WTC11 (cell line): Measurements from ENCODE around the gene DNAH9. TPM values are rescaled to one million over a fixed set of nuclear protein-coding genes. Genes with fewer than 3 reads are reported as not detected.

Experiments used
- ATAC-seq: fragments of 200-7000 bp; cut with Tn5 transposase; 2 replicates; pipeline ENCODE4 v1.10.0; 2021; ENCODE audit warnings: mild to moderate bottlenecking, moderate library complexity
- CTCF ChIA-PET: fragments of 300-600 bp; sonication (Branson Sonifier 250); formaldehyde crosslinking; loops from one replicate; lab custom pipeline; 2021; ENCODE audit warnings: antibody characterized with exemption; lab: Charles Lee
- POLR2A ChIA-PET: fragments of 350-600 bp; sonication (Branson Sonifier 250); formaldehyde crosslinking; loops from one replicate; lab custom pipeline; 2021; ENCODE audit warnings: antibody characterized with exemption; lab: Charles Lee
- DNase-seq: peaks from one replicate; pipeline ENCODE4 v3.0.0; 2021; ENCODE audit warnings: low spot score
- H3K27ac Mint-ChIP-seq: 2 replicates; pipeline ENCODE4 v1.8.0; 2021; ENCODE audit warnings: mixed read lengths
- H3K27me3 Mint-ChIP-seq: 2 replicates; pipeline ENCODE4 v1.8.0; 2021; ENCODE audit warnings: low read depth, mild to moderate bottlenecking, moderate library complexity, mixed read lengths
- H3K36me3 Mint-ChIP-seq: 2 replicates; pipeline ENCODE4 v1.8.0; 2021; ENCODE audit warnings: mixed read lengths
- H3K4me1 Mint-ChIP-seq: 2 replicates; pipeline ENCODE4 v1.8.0; 2022; ENCODE audit warnings: mixed read lengths
- H3K4me3 Mint-ChIP-seq: 2 replicates; pipeline ENCODE4 v1.8.0; 2021; ENCODE audit warnings: mild to moderate bottlenecking, moderate library complexity, mixed read lengths
- H3K9me3 Mint-ChIP-seq: 2 replicates; pipeline ENCODE4 v1.8.0; 2021; ENCODE audit warnings: mixed read lengths
- CBFB ChIP-seq: sonication (generic); formaldehyde crosslinking; IDR thresholded peaks from 2 replicates; pipeline ENCODE4 v1.8.1; 2022; ENCODE audit warnings: mild to moderate bottlenecking, low read depth, missing genetic modification reagents
- ESRRA ChIP-seq: sonication (generic); formaldehyde crosslinking; IDR thresholded peaks from 2 replicates; pipeline ENCODE4 v1.8.1; 2022; ENCODE audit warnings: mild to moderate bottlenecking, missing genetic modification reagents, borderline replicate concordance
- FOXK1 ChIP-seq: sonication (generic); formaldehyde crosslinking; IDR thresholded peaks from 2 replicates; pipeline ENCODE4 v1.8.0; 2022; ENCODE audit warnings: mild to moderate bottlenecking, moderate library complexity, missing genetic modification reagents
- JAZF1 ChIP-seq: fragments of 250-450 bp; sonication (Bioruptor Pico); IDR thresholded peaks from 2 replicates; pipeline ENCODE4 v1.9.0; 2021; ENCODE audit warnings: moderate library complexity, mild to moderate bottlenecking, inconsistent platforms
- KAT7 ChIP-seq: sonication (generic); formaldehyde crosslinking; IDR thresholded peaks from 2 replicates; pipeline ENCODE4 v1.8.1; 2023; ENCODE audit warnings: missing genetic modification reagents, mild to moderate bottlenecking, borderline replicate concordance
- MXD4 ChIP-seq: fragments of 250-450 bp; sonication (Bioruptor Pico); IDR thresholded peaks from 2 replicates; pipeline ENCODE4 v1.8.0; 2021; ENCODE audit warnings: mild to moderate bottlenecking, moderate library complexity, borderline replicate concordance
- OVOL2 ChIP-seq: fragments of 250-450 bp; sonication (Bioruptor Pico); IDR thresholded peaks from 2 replicates; pipeline ENCODE4 v1.9.0; 2021; ENCODE audit warnings: mild to moderate bottlenecking, borderline replicate concordance
- SP1 ChIP-seq: sonication (generic); formaldehyde crosslinking; conservative IDR thresholded peaks from 2 replicates; pipeline ENCODE4 v1.8.1; 2022; ENCODE audit warnings: missing genetic modification reagents
- TEAD4 ChIP-seq: sonication (generic); formaldehyde crosslinking; IDR thresholded peaks from 2 replicates; pipeline ENCODE4 v1.8.0; 2022; ENCODE audit warnings: mild to moderate bottlenecking, missing genetic modification reagents
- TP53 ChIP-seq: sonication (generic); formaldehyde crosslinking; IDR thresholded peaks from 2 replicates; pipeline ENCODE4 v1.8.1; 2023; ENCODE audit warnings: mild to moderate bottlenecking, missing genetic modification reagents
- ZNF396 ChIP-seq: fragments of 250-450 bp; sonication (Bioruptor Pico); IDR thresholded peaks from 2 replicates; pipeline ENCODE4 v1.8.0; 2021; ENCODE audit warnings: mild to moderate bottlenecking, moderate library complexity, borderline replicate concordance
- ZNF423 ChIP-seq: fragments of 250-450 bp; sonication (Bioruptor Pico); IDR thresholded peaks from 2 replicates; pipeline ENCODE4 v2.1.2; 2022; ENCODE audit warnings: mild to moderate bottlenecking, moderate library complexity
- total RNA-seq: library from RNA; stranded (reverse); gene quantifications from 3 replicates; pipeline ENCODE4 v1.2.3, GENCODE V29; 2021
- TF ChIP-seq, protein P1 (sequence below): sonication (generic); formaldehyde crosslinking; IDR thresholded peaks from 2 replicates; pipeline ENCODE4 v1.8.1; 2023; ENCODE audit warnings: mild to moderate bottlenecking, missing genetic modification reagents
- TF ChIP-seq, protein P2 (sequence below): sonication (generic); formaldehyde crosslinking; IDR thresholded peaks from 2 replicates; pipeline ENCODE4 v1.8.0; 2023; ENCODE audit warnings: missing genetic modification reagents
- TF ChIP-seq, protein P3 (sequence below): sonication (generic); formaldehyde crosslinking; IDR thresholded peaks from 2 replicates; pipeline ENCODE4 v1.8.1; 2023; ENCODE audit warnings: mild to moderate bottlenecking, missing genetic modification reagents, borderline replicate concordance
- TF ChIP-seq, protein P4 (sequence below): fragments of 250-450 bp; sonication (Bioruptor Pico); IDR thresholded peaks from 2 replicates; pipeline ENCODE4 v1.8.0; 2021; ENCODE audit warnings: mild to moderate bottlenecking
- TF ChIP-seq, protein P5 (sequence below): fragments of 250-450 bp; sonication (Bioruptor Pico); IDR thresholded peaks from 2 replicates; pipeline ENCODE4 v1.9.0; 2021; ENCODE audit warnings: mild to moderate bottlenecking
- TF ChIP-seq, protein P6 (sequence below): sonication (generic); formaldehyde crosslinking; IDR thresholded peaks from 2 replicates; pipeline ENCODE4 v1.8.0; 2022; ENCODE audit warnings: mild to moderate bottlenecking, missing genetic modification reagents
- TF ChIP-seq, protein P7 (sequence below): sonication (generic); formaldehyde crosslinking; IDR thresholded peaks from 2 replicates; pipeline ENCODE4 v1.8.1; 2023; ENCODE audit warnings: mild to moderate bottlenecking, moderate library complexity, missing genetic modification reagents

Gene DNAH9
- total RNA-seq, 1 experiment from 2014 or later: 0.31 TPM

DNA sequence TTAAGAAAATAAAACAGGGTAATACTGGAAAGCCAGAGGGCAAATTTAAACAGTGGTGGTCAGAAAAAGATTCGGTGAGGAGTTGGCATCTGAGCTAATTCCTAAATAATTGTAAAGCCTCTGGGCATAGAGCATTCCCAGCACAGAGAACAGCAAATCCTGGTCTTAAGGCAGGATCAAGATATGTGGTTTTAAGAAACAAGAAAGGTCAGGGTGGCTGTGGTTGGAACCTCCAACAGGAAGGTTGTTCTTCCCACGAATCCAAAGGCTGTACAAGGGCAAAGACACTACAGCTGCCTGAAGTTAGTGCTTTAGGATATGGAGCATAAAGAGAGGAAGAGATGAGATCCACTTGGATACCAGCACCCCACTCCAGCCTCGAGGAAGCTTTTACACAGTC, 284.4 kb downstream of the DNAH9 start (continued):
- TF ChIP-seq, protein P1, sequence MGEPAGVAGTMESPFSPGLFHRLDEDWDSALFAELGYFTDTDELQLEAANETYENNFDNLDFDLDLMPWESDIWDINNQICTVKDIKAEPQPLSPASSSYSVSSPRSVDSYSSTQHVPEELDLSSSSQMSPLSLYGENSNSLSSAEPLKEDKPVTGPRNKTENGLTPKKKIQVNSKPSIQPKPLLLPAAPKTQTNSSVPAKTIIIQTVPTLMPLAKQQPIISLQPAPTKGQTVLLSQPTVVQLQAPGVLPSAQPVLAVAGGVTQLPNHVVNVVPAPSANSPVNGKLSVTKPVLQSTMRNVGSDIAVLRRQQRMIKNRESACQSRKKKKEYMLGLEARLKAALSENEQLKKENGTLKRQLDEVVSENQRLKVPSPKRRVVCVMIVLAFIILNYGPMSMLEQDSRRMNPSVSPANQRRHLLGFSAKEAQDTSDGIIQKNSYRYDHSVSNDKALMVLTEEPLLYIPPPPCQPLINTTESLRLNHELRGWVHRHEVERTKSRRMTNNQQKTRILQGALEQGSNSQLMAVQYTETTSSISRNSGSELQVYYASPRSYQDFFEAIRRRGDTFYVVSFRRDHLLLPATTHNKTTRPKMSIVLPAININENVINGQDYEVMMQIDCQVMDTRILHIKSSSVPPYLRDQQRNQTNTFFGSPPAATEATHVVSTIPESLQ (CRISPR knock-in tag): no peak
- no peak for TF ChIP-seq ZNF423 (CRISPR knock-in tag)
- no peak for TF ChIP-seq ZNF396 (CRISPR knock-in tag)
- no peak for TF ChIP-seq CBFB (CRISPR knock-in tag)
- no peak for TF ChIP-seq TEAD4 (CRISPR knock-in tag)
- no peak for TF ChIP-seq TP53 (CRISPR knock-in tag)
- TF ChIP-seq MXD4: no peak

DNA sequence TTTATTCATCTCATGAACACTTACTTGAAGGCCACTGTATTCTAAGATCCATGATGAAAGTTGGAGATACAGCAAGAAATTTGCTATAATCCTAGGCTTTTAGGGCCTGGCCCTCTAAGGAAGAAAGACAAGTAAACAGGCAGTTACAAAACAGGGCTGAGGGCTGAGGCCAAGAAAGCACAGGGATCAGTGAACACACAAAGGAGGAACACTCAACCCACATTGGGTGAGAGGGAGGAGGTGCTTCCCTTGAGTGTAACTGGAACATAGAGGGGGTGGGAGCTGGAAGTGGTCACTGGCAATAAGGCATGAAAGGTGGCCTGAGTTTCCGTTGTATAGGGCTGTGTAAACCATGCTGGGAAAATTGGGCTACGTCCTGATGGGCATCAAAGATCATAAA, 286.8 kb downstream of the DNAH9 start:
- DNase-seq (no peak), ATAC-seq (no peak)
- Mint-ChIP-seq H3K4me1 (no peaks in the 10 kb centered on the region), H3K9me3 (peaks cover 56% of the 10 kb centered on the region), H3K27ac (no peak overlapping the region), H3K36me3 (peaks cover 8% of the 10 kb centered on the region; the same call in 1 of the 2 replicates), H3K27me3 (peaks cover 3% of the 10 kb centered on the region; the same call in 1 of the 2 replicates), H3K4me3 (no peak overlapping the region)
- ChIA-PET POLR2A (no interaction called here), CTCF (no interaction called here)
- TF ChIP-seq, protein P2, sequence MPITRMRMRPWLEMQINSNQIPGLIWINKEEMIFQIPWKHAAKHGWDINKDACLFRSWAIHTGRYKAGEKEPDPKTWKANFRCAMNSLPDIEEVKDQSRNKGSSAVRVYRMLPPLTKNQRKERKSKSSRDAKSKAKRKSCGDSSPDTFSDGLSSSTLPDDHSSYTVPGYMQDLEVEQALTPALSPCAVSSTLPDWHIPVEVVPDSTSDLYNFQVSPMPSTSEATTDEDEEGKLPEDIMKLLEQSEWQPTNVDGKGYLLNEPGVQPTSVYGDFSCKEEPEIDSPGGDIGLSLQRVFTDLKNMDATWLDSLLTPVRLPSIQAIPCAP (CRISPR knock-in tag): no peak
- TF ChIP-seq OVOL2 (no peak), FOXK1 (CRISPR knock-in tag) (no peak), ESRRA (CRISPR knock-in tag) (no peak), SP1 (CRISPR knock-in tag) (no peak)
- TF ChIP-seq, protein P3, sequence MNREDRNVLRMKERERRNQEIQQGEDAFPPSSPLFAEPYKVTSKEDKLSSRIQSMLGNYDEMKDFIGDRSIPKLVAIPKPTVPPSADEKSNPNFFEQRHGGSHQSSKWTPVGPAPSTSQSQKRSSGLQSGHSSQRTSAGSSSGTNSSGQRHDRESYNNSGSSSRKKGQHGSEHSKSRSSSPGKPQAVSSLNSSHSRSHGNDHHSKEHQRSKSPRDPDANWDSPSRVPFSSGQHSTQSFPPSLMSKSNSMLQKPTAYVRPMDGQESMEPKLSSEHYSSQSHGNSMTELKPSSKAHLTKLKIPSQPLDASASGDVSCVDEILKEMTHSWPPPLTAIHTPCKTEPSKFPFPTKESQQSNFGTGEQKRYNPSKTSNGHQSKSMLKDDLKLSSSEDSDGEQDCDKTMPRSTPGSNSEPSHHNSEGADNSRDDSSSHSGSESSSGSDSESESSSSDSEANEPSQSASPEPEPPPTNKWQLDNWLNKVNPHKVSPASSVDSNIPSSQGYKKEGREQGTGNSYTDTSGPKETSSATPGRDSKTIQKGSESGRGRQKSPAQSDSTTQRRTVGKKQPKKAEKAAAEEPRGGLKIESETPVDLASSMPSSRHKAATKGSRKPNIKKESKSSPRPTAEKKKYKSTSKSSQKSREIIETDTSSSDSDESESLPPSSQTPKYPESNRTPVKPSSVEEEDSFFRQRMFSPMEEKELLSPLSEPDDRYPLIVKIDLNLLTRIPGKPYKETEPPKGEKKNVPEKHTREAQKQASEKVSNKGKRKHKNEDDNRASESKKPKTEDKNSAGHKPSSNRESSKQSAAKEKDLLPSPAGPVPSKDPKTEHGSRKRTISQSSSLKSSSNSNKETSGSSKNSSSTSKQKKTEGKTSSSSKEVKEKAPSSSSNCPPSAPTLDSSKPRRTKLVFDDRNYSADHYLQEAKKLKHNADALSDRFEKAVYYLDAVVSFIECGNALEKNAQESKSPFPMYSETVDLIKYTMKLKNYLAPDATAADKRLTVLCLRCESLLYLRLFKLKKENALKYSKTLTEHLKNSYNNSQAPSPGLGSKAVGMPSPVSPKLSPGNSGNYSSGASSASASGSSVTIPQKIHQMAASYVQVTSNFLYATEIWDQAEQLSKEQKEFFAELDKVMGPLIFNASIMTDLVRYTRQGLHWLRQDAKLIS: no peak

DNA sequence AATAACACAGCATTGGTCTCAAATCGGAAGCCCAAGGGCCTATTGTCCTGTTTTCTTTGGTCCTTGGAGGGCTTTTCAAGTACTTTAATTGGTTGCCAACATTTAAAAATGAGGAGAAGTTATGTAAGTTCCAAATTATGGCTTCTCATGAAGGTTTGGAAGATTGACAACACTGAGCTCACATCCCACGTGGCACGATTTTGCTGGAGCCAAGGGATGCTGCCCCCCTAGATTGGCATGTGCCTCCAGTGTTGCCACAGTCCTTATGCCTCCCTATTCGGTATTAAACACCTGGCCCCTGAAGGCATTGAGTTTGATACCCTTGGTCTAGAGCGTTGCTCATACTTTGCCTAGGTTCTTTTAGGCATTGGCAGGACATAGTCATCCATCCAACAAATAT, 291.0 kb downstream of the DNAH9 start:
- DNase-seq (no peak), ATAC-seq (no peak)
- H3K4me3 Mint-ChIP-seq: no peak overlapping the region
- POLR2A ChIA-PET: no interaction called here
- peaks cover 49% of the 10 kb centered on the region for H3K9me3 Mint-ChIP-seq
- H3K27ac Mint-ChIP-seq: no peak overlapping the region
- TF ChIP-seq, protein P4, sequence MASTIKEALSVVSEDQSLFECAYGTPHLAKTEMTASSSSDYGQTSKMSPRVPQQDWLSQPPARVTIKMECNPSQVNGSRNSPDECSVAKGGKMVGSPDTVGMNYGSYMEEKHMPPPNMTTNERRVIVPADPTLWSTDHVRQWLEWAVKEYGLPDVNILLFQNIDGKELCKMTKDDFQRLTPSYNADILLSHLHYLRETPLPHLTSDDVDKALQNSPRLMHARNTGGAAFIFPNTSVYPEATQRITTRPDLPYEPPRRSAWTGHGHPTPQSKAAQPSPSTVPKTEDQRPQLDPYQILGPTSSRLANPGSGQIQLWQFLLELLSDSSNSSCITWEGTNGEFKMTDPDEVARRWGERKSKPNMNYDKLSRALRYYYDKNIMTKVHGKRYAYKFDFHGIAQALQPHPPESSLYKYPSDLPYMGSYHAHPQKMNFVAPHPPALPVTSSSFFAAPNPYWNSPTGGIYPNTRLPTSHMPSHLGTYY (CRISPR knock-in tag): no peak
- TF ChIP-seq, protein P5, sequence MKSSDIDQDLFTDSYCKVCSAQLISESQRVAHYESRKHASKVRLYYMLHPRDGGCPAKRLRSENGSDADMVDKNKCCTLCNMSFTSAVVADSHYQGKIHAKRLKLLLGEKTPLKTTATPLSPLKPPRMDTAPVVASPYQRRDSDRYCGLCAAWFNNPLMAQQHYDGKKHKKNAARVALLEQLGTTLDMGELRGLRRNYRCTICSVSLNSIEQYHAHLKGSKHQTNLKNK: no peak
- TF ChIP-seq, protein P6, sequence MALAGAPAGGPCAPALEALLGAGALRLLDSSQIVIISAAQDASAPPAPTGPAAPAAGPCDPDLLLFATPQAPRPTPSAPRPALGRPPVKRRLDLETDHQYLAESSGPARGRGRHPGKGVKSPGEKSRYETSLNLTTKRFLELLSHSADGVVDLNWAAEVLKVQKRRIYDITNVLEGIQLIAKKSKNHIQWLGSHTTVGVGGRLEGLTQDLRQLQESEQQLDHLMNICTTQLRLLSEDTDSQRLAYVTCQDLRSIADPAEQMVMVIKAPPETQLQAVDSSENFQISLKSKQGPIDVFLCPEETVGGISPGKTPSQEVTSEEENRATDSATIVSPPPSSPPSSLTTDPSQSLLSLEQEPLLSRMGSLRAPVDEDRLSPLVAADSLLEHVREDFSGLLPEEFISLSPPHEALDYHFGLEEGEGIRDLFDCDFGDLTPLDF: no peak
- no peak for TF ChIP-seq KAT7 (CRISPR knock-in tag)
- TF ChIP-seq JAZF1: no peak
- TF ChIP-seq, protein P7, sequence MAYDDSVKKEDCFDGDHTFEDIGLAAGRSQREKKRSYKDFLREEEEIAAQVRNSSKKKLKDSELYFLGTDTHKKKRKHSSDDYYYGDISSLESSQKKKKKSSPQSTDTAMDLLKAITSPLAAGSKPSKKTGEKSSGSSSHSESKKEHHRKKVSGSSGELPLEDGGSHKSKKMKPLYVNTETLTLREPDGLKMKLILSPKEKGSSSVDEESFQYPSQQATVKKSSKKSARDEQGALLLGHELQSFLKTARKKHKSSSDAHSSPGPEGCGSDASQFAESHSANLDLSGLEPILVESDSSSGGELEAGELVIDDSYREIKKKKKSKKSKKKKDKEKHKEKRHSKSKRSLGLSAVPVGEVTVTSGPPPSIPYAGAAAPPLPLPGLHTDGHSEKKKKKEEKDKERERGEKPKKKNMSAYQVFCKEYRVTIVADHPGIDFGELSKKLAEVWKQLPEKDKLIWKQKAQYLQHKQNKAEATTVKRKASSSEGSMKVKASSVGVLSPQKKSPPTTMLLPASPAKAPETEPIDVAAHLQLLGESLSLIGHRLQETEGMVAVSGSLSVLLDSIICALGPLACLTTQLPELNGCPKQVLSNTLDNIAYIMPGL: no peak
- peaks cover 3% of the 10 kb centered on the region; the same call in 1 of the 2 replicates for H3K27me3 Mint-ChIP-seq
- no peaks in the 10 kb centered on the region for H3K4me1 Mint-ChIP-seq
- H3K36me3 Mint-ChIP-seq: peaks cover 12% of the 10 kb centered on the region
- CTCF ChIA-PET: no interaction called here
